SHP77 (cell line): ENCODE data around the gene GOLGA6L9.
"Not testable (repeated sequence)": the region's sequence is repeated elsewhere in the genome, so short reads cannot be mapped to it uniquely, and the experiment has no call there.

Experiments used
- DNase-seq, 2 experiments: peaks; one replicate each; lab custom pipeline; 2025; lab: John Stamatoyannopoulos, UW

The GOLGA6L9 gene

DNA sequence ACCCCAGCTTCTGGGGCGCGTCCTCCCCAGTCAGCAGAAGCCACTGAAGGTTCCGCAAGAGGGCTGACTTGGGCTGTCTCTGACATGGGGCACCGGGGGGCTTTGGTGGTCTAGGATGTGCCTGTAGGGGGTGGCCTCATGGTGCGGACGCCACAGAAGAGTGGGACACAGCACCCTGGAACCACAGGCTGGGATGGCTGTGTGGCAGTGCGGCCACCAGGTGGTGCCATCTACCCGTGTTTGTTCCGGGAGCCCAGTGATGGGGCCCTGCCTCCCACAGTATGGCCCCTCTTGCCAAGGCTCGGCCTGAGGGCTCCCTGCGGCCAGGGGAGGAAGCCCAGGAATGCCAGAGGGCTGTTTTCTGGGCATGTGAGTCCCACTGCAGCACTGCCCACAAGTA is 38.6 kb downstream of the GOLGA6L9 start:
- not testable (repeated sequence) for DNase-seq

DNA sequence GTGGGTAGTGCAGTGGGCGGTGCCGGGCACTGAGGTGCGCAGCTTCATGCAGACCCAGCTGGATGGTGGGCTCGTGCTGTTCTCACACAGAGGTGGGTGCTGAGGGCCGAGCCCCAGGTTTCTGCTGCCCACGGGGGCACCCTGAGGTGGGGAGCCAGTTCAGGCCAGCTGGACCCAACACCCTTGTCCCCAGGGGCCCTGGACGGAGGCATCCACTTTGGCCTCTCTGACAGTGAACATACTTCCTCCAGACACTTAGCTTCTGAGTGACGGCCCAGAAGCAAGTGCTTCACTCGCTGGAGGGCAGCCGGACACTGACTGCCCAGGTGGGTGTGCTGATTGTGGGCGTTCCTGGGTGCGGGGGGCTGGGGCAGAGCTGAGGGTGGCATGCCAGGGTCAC is 39.8 kb downstream of the GOLGA6L9 start:
- not testable (repeated sequence) for DNase-seq

DNA sequence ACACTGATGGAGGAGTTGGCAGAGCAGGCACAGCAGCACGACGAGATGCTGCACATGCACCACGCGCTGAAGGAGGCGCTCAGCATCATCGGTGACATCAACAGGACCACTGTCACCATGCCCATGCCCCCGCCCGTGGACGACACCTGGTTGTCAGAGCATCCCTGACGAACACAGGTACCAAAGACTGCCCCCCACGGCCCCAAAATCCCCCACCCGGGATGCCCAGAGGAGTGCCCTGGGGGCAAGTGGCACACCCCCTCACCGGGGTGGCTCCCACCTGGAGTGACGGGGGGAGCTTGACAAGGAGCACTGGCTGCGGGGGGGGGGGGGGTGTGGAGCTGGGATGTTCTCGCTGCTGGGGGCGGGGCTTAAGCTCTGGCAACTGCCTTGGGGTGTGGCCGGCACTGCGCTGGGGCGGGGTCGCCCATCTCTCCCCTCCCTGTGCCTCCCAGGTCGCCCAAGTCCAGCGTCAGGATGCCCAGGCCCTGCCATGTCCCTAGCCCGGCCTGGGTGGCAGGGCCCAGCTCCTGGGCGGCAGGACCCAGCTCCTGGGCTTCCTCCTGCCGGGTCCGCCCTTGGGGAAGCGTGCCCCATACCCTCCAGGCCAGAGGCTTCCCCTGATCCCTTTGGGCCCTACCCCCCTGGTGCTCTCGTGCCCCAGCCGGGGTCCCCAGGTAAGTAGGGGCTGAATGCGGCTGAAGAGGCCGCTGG is 42.8 kb downstream of the GOLGA6L9 start:
- DNase-seq = not testable (repeated sequence)

DNA sequence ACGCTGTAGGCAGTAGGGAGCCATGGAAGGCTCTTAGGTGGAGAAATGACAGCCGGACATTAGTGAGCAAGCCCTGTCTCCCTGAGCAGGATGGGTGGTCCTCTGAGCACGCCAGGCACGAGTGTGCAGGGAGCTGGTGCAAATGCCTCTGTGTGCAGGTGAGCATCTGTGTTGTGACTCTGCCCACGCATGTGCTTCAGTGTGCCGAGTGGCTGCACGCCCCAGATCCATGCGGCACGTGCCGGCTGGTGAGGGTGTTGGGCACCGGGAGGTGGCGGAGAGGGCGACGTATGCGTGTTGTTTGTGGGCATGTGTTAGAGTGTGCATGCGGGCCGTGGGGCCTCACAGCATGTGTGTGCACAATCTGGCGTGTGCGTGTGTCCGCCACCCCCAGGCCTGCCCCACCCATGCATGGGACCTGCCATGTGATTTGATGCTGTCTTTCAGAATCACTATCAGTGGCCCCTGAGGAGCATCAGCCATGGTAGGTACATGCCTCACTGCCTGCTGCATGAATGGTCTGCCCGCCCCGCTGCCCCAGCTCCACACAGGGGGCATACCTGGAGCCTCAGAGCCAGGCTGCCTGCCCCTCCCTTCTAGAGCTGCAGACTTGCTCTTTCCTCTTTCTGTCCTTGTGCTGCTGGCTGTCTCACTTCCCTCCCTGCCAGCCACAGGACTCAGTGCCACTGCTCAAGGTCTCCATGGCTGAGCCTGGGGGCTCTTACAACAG is 45.1 kb downstream of the GOLGA6L9 start:
- not testable (repeated sequence) for DNase-seq

DNA sequence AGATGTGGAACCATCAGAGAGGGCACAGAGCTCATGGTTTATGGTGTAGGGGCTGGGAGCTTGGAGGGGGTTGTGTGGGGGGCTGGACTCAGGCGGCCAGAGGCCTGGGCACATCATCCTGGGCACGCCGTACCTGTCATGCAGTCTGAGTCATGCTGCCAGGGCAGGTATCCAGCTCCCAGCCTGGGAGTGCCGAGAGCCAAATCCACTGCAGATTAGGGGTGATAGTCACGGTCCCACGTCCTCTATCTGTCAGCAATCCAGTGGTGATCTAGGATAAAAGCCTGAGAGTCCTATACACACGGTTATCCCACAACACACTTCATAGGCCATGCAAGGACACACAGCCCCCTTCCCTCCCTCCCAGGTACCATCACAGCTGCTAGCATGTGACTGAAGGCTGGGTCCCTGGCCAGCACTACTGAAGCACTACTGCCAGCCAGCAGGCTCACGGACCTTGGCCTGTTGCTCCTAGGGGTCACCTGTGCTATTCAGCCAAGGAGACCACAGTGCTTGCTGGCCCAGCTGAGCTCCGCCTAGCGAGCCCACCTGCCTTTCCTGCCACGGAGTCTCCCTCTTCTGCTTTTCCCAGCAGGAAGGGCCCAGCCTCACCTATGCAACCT is 45.8 kb downstream of the GOLGA6L9 start:
- not testable (repeated sequence) for DNase-seq

DNA sequence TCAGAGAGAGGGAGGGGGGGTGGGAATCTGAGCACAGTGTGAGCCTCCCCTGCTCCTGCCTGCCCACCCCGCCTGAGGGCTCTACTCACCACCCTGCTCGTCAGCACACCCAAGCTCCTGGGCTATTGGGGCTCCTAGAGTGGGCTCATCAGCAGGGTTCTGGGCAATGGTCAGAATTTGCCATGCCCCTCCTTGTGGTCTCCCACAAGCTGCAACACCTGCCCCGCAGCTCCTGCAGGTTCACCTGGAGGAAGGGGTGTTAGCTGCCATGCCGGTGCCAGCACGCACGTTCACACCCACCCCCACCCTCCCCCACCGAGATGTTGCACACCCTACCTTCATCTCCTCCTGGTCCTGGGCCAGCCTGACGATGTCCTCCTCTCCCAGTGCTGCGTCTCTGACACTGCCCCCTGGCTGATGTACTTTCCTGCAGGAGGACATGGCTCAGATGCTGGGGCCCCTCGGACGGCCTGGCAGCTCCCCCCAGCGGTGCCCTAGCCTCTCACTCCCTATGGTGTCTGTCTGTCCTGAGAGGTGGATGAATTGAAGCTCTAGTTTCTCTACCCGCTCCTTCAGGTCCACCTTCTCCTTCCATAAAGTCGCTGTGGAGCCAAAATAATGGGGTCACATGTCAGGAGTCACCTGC is 47.2 kb downstream of the GOLGA6L9 start:
- not testable (repeated sequence) for DNase-seq

DNA sequence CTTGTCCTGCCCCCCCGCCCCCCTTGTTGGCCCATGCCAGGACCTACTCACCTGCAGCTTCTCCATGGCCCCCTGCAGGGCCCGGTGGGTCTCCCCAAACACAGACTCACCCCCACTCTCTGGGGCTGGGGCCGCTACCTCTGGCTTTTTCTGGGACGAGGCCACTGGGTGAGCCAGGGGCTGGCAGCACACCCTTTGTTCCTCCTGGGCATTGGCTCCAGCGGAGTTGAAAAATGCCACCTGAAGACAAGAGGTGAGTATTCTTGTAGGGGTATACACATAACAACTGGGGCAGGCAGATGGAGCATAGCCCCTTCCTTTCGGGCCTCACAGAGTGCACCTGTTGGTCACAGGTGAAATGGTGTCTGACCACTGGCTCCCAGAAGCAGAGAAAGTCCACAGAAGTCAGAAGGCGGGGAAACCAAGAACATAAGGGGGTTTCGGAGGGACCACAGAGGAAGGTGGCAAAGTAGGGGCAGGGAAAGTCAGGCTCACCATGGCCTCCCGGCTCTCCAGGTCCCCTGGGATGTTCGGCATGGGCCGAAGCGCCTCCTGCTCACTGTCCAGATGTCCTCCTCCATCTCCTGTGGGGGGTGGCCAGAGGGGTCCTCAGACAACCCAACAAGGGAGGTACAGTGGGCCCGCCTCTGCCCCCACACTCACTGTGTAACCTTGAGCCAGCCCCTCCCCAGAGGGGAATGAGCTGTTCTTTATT is 47.9 kb downstream of the GOLGA6L9 start:
- not testable (repeated sequence) for DNase-seq
